ENCODE data around the gene ST6GALNAC5.

The ST6GALNAC5 gene

GRCh38 chr1:77081834-77082233 is 214.6 kb downstream of the ST6GALNAC5 start:
- TF ChIP-seq NFIC (IDR thresholded peaks at IDR 0.05) (no peak), RAD21 (IDR thresholded peaks at IDR 0.05; ENCODE audit: low read depth) (no peak), ZBTB7A (IDR thresholded peaks at IDR 0.05; ENCODE audit: low read depth) (no peak), CEBPB (IDR thresholded peaks at IDR 0.05) (no peak), TCF12 (IDR thresholded peaks at IDR 0.05; ENCODE audit: low read depth) (no peak), YY1 (IDR thresholded peaks at IDR 0.05; ENCODE audit: low read depth) (no peak)

- TF ChIP-seq CEBPB (IDR thresholded peaks at IDR 0.05), result no peak
- TF ChIP-seq, protein P1, sequence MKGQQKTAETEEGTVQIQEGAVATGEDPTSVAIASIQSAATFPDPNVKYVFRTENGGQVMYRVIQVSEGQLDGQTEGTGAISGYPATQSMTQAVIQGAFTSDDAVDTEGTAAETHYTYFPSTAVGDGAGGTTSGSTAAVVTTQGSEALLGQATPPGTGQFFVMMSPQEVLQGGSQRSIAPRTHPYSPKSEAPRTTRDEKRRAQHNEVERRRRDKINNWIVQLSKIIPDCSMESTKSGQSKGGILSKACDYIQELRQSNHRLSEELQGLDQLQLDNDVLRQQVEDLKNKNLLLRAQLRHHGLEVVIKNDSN (IDR thresholded peaks at IDR 0.05), result no peak
- TF ChIP-seq MAX (IDR thresholded peaks at IDR 0.05), result no peak
- TF ChIP-seq RAD21 (IDR thresholded peaks at IDR 0.05; ENCODE audit: low read depth), result no peak
- TF ChIP-seq TEAD4 (IDR thresholded peaks at IDR 0.05), result no peak
- TF ChIP-seq YY1 (IDR thresholded peaks at IDR 0.05; ENCODE audit: low read depth), result no peak
- TF ChIP-seq NFIC (IDR thresholded peaks at IDR 0.05), result no peak
- no peak for TF ChIP-seq TCF12 (IDR thresholded peaks at IDR 0.05; ENCODE audit: low read depth)
- TF ChIP-seq, protein P2, sequence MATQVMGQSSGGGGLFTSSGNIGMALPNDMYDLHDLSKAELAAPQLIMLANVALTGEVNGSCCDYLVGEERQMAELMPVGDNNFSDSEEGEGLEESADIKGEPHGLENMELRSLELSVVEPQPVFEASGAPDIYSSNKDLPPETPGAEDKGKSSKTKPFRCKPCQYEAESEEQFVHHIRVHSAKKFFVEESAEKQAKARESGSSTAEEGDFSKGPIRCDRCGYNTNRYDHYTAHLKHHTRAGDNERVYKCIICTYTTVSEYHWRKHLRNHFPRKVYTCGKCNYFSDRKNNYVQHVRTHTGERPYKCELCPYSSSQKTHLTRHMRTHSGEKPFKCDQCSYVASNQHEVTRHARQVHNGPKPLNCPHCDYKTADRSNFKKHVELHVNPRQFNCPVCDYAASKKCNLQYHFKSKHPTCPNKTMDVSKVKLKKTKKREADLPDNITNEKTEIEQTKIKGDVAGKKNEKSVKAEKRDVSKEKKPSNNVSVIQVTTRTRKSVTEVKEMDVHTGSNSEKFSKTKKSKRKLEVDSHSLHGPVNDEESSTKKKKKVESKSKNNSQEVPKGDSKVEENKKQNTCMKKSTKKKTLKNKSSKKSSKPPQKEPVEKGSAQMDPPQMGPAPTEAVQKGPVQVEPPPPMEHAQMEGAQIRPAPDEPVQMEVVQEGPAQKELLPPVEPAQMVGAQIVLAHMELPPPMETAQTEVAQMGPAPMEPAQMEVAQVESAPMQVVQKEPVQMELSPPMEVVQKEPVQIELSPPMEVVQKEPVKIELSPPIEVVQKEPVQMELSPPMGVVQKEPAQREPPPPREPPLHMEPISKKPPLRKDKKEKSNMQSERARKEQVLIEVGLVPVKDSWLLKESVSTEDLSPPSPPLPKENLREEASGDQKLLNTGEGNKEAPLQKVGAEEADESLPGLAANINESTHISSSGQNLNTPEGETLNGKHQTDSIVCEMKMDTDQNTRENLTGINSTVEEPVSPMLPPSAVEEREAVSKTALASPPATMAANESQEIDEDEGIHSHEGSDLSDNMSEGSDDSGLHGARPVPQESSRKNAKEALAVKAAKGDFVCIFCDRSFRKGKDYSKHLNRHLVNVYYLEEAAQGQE (IDR thresholded peaks at IDR 0.05; ENCODE audit: low read depth), result no peak
- no peak for TF ChIP-seq EP300 (IDR thresholded peaks at IDR 0.05; ENCODE audit: borderline replicate concordance)
- TF ChIP-seq TAF1 (IDR thresholded peaks at IDR 0.05; ENCODE audit: low read depth), result no peak
- TF ChIP-seq ZBTB7A (IDR thresholded peaks at IDR 0.05; ENCODE audit: low read depth), result no peak
Measured at GRCh38 chr1:77084457-77084856, 217.2 kb downstream of the ST6GALNAC5 start.

- TF ChIP-seq TEAD4 (IDR thresholded peaks at IDR 0.05), result no peak
- TF ChIP-seq CEBPB (IDR thresholded peaks at IDR 0.05), result no peak
- no peak for TF ChIP-seq YY1 (IDR thresholded peaks at IDR 0.05; ENCODE audit: low read depth)
- TF ChIP-seq RAD21 (IDR thresholded peaks at IDR 0.05; ENCODE audit: low read depth), result no peak
- TF ChIP-seq NFIC (IDR thresholded peaks at IDR 0.05), result no peak
- no peak for TF ChIP-seq CREB1 (IDR thresholded peaks at IDR 0.05; ENCODE audit: low read depth)
- no peak for TF ChIP-seq ZBTB7A (IDR thresholded peaks at IDR 0.05; ENCODE audit: low read depth)
- TF ChIP-seq, protein P1 (IDR thresholded peaks at IDR 0.05), result no peak
- no peak for TF ChIP-seq TAF1 (IDR thresholded peaks at IDR 0.05; ENCODE audit: low read depth)
Measured at GRCh38 chr1:77085109-77085508, 217.8 kb downstream of the ST6GALNAC5 start.

DNA sequence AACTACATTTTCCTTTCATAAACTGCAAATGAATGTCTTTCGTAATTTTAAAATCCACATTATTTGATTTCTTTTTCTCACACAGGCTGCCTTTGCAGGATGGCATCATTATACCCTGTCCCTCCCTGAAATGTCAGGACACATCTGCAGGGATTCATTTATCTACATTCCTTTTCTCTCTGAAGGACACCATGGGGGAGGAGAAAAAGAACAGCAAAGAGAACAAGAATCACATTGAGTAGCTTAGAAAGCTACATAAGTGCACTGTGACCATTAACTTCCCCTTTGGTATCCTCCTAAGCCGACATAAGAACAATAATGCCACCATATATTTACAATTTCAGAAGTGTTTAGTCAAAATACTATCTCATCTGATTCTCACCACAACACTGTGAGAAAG is 222.5 kb downstream of the ST6GALNAC5 start:
- no peak for TF ChIP-seq EP300 (IDR thresholded peaks at IDR 0.05; ENCODE audit: borderline replicate concordance)
- no peak for TF ChIP-seq ZBTB7A (IDR thresholded peaks at IDR 0.05; ENCODE audit: low read depth)
- no peak for TF ChIP-seq RAD21 (IDR thresholded peaks at IDR 0.05; ENCODE audit: low read depth)
- TF ChIP-seq, protein P1 (IDR thresholded peaks at IDR 0.05), result no peak
- no peak for TF ChIP-seq TCF12 (IDR thresholded peaks at IDR 0.05; ENCODE audit: low read depth)
- no peak for TF ChIP-seq MAX (IDR thresholded peaks at IDR 0.05)
- TF ChIP-seq FOXM1 (IDR thresholded peaks at IDR 0.05; ENCODE audit: borderline replicate concordance, low read depth), result no peak
- TF ChIP-seq, protein P2 (IDR thresholded peaks at IDR 0.05; ENCODE audit: low read depth), result no peak
- no peak for TF ChIP-seq CREB1 (IDR thresholded peaks at IDR 0.05; ENCODE audit: low read depth)
- no peak for TF ChIP-seq EGR1 (IDR thresholded peaks at IDR 0.05)
- no peak for TF ChIP-seq YY1 (IDR thresholded peaks at IDR 0.05; ENCODE audit: low read depth)
- no peak for TF ChIP-seq TAF1 (IDR thresholded peaks at IDR 0.05; ENCODE audit: low read depth)
- TF ChIP-seq NFIC (IDR thresholded peaks at IDR 0.05), result no peak
- no peak for TF ChIP-seq TEAD4 (IDR thresholded peaks at IDR 0.05)

DNA sequence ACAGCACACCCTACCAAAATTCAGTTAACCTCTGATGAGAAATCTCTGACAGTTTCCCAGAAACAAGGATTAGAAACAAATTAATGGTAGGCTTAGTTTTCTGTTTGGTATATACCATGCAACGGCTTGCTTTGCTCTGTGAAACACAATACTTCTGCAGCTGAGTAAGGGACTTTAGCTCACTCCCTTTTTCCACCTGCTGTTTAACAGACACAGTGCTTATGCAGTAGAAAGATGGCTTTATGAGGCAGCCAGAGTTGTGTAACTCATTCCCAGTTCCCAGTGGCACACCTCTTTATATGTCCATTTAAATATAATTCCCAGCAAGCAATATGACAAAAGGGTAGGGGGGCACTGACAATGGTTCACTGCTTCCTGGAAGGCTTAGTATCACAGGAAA is 228.0 kb downstream of the ST6GALNAC5 start:
- TF ChIP-seq MAX (IDR thresholded peaks at IDR 0.05) (no peak), CEBPB (IDR thresholded peaks at IDR 0.05) (no peak), NFIC (IDR thresholded peaks at IDR 0.05) (no peak), FOXM1 (IDR thresholded peaks at IDR 0.05; ENCODE audit: borderline replicate concordance, low read depth) (no peak), RAD21 (IDR thresholded peaks at IDR 0.05; ENCODE audit: low read depth) (no peak), EP300 (IDR thresholded peaks at IDR 0.05; ENCODE audit: borderline replicate concordance) (no peak), EGR1 (IDR thresholded peaks at IDR 0.05) (no peak), ZBTB7A (IDR thresholded peaks at IDR 0.05; ENCODE audit: low read depth) (no peak), TEAD4 (IDR thresholded peaks at IDR 0.05) (no peak), TAF1 (IDR thresholded peaks at IDR 0.05; ENCODE audit: low read depth) (no peak), TCF12 (IDR thresholded peaks at IDR 0.05; ENCODE audit: low read depth) (no peak), CREB1 (IDR thresholded peaks at IDR 0.05; ENCODE audit: low read depth) (no peak), YY1 (IDR thresholded peaks at IDR 0.05; ENCODE audit: low read depth) (no peak)
- TF ChIP-seq, protein P1 (IDR thresholded peaks at IDR 0.05), result no peak
- TF ChIP-seq, protein P2 (IDR thresholded peaks at IDR 0.05; ENCODE audit: low read depth), result no peak

Measured in Ishikawa (cell line).